ENCODE data around the gene TEFM.

- no peak for TF ChIP-seq EZH2 (IDR thresholded peaks at IDR 0.05)
- no peak for TF ChIP-seq POLR2AphosphoS5 (IDR thresholded peaks at IDR 0.05; ENCODE audit: borderline replicate concordance, low read depth, low read length)
- TF ChIP-seq FOXP2 (optimal IDR thresholded peaks at IDR 0.05; ENCODE audit: control extremely low read depth, extremely low read length, insufficient read depth): no peak
These were observed 46.8 kb upstream of the TEFM start for GRCh38 chr17:30952638-30953393.

All from SK-N-MC (cell line).